Measurements from ENCODE around the gene TMEM169. TPM values are rescaled to one million over a fixed set of nuclear protein-coding genes. Genes with fewer than 3 reads are reported as not detected.

The TMEM169 gene
- total RNA-seq, 6 experiments from 2014 or later = 0.09 to 0.25 (median 0.13) TPM; not detected in 3

DNA sequence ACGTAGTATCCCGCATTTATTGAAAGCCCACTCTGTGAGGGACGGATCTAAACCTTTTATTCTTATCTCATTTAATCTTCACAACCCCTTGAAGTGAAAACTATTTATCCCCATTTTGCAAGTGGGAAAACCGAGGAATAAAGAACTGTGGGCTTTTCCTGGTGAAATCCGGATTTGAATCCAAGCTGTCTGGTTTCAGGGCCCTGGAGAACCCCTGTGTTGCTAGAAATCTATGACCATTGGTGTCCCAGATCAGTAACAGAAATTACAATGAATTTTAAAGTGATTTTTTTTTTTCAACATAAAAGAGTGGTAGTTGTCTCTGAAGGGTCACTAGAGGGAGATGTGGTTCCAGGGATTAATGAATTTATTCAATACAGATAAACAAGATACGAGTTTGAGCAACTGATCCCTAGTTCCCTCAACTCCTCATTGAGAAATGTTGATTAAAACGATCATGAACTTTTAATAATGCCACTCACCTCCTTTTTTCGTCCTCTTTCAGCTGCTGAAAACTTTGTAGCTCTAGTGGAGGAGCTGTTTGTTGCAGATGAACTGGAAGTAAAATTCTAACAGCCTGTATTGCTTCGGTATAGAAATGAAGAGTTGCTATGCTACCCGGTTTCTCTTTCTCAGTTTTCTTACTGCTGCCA is 28.4 kb downstream of the TMEM169 start:
- DNase-seq = peak; percentile 37
- peak overlapping the region; percentile 99 for H3K27ac Mint-ChIP-seq
- no peaks in the 10 kb centered on the region for H3K9me3 Mint-ChIP-seq
- H3K4me3 Mint-ChIP-seq = peak overlapping the region; percentile 98
- TF ChIP-seq, protein P1, sequence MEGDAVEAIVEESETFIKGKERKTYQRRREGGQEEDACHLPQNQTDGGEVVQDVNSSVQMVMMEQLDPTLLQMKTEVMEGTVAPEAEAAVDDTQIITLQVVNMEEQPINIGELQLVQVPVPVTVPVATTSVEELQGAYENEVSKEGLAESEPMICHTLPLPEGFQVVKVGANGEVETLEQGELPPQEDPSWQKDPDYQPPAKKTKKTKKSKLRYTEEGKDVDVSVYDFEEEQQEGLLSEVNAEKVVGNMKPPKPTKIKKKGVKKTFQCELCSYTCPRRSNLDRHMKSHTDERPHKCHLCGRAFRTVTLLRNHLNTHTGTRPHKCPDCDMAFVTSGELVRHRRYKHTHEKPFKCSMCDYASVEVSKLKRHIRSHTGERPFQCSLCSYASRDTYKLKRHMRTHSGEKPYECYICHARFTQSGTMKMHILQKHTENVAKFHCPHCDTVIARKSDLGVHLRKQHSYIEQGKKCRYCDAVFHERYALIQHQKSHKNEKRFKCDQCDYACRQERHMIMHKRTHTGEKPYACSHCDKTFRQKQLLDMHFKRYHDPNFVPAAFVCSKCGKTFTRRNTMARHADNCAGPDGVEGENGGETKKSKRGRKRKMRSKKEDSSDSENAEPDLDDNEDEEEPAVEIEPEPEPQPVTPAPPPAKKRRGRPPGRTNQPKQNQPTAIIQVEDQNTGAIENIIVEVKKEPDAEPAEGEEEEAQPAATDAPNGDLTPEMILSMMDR (IDR thresholded peaks at IDR 0.05) = peak; percentile 78
- peaks cover 4% of the 10 kb centered on the region for H3K27me3 Mint-ChIP-seq (ENCODE audit: insufficient read depth)
- H3K4me1 Mint-ChIP-seq (ENCODE audit: low read depth) = peaks cover 61% of the 10 kb centered on the region
- peaks cover 55% of the 10 kb centered on the region for H3K36me3 Mint-ChIP-seq (ENCODE audit: low read depth)

DNA sequence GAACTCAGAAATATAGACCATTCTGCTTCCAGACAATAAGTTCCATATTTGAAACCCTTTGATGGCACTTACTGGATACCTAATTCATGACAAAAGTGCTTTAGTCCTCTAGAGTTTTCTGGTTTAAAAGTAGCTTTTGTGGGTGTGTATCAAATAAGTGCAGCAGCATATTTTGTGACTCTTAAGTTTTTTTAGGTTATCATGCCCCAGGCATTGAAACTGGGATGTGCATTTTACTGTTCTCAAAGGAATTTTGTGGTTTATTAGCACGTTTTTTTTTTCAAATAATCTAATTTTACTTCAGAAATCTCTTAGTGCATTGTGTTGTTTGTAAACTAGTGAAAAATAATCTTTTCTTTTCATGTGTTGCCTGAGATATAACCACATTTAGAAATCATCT is 28.9 kb downstream of the TMEM169 start:
- peak; percentile 65 for DNase-seq
- TF ChIP-seq, protein P1 (IDR thresholded peaks at IDR 0.05) = no peak
- Mint-ChIP-seq H3K27ac (peak overlapping the region; percentile 99), H3K27me3 (ENCODE audit: insufficient read depth) (peaks cover 2% of the 10 kb centered on the region), H3K36me3 (ENCODE audit: low read depth) (peaks cover 58% of the 10 kb centered on the region), H3K4me1 (ENCODE audit: low read depth) (peaks cover 66% of the 10 kb centered on the region), H3K9me3 (no peaks in the 10 kb centered on the region), H3K4me3 (peak overlapping the region; percentile 98)

DNA sequence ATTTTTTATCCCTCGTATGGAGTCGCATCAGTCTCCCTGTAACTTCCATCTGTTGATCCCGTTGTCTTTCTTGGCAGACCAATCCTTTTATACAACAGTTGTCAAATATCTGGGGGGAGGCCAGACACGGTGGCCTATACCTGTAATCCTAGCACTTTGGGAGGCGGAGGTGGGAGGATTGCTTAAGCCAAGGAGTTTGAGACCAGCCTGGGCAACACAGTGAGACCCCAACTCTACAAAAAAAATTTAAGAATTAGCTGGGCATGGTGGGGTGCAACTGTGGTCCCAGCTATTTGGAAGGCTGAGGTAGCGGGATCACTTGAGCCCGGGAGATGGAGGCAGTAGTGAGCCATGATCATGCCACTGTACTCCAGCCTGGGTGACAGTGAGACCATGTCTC is 29.4 kb downstream of the TMEM169 start:
- peaks cover 2% of the 10 kb centered on the region; the same call in 1 of the 2 replicates for H3K27me3 Mint-ChIP-seq (ENCODE audit: insufficient read depth)
- peaks cover 61% of the 10 kb centered on the region for H3K36me3 Mint-ChIP-seq (ENCODE audit: low read depth)
- H3K27ac Mint-ChIP-seq = peak overlapping the region; percentile 99
- H3K4me3 Mint-ChIP-seq = peak overlapping the region; percentile 98
- H3K9me3 Mint-ChIP-seq = no peaks in the 10 kb centered on the region
- TF ChIP-seq, protein P1 (IDR thresholded peaks at IDR 0.05) = no peak
- no peak for DNase-seq
- H3K4me1 Mint-ChIP-seq (ENCODE audit: low read depth) = peaks cover 71% of the 10 kb centered on the region

DNA sequence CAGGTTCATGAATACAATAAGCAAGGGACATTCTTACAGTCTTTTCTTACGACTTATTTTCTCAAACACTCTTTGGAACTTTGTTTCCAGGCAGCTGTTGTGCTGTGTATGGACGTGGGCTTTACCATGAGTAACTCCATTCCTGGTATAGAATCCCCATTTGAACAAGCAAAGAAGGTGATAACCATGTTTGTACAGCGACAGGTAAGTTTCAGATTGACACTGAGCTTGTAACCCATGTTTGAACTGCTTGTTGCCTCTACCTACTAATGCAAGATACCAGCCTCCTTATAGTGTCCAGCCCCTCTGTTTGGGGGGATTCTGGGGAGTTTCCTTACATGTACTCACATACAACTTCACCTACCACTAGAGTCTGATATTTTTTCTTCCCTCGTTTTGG is 31.2 kb downstream of the TMEM169 start:
- Mint-ChIP-seq H3K36me3 (ENCODE audit: low read depth) (peaks cover 79% of the 10 kb centered on the region), H3K4me1 (ENCODE audit: low read depth) (peaks cover 89% of the 10 kb centered on the region), H3K4me3 (no peak overlapping the region)

DNA sequence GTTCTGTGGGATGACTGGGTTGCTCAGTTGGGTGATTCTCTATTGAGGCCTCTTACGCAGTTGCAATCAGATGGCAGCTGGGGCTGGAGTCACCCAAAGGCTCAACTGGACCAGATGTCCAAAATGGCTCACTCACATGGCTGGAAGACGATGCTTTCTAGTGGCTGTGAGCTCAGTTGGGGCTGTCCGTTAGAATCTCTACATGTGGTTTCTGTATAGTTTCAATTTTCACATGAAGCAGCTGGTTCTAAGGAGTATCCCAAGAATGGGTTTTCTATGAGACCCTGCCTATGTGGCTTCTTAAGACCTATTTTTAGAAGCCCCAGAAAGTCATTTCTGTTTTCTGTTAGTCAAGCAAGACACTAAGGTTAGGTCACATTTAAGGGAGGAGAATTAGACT is 31.9 kb downstream of the TMEM169 start:
- TF ChIP-seq, protein P1 (IDR thresholded peaks at IDR 0.05) = no peak
- no peaks in the 10 kb centered on the region for H3K9me3 Mint-ChIP-seq
- no peak overlapping the region for H3K4me3 Mint-ChIP-seq
- H3K27ac Mint-ChIP-seq = peak overlapping the region; percentile 49
- no peak for DNase-seq
- peaks cover 84% of the 10 kb centered on the region for H3K36me3 Mint-ChIP-seq (ENCODE audit: low read depth)
- H3K27me3 Mint-ChIP-seq (ENCODE audit: insufficient read depth) = peaks cover 2% of the 10 kb centered on the region; the same call in 1 of the 2 replicates
- peaks cover 90% of the 10 kb centered on the region for H3K4me1 Mint-ChIP-seq (ENCODE audit: low read depth)

More for the DNA sequence above, 31.2 kb downstream of the TMEM169 start:
- no peak for DNase-seq
- TF ChIP-seq, protein P1 (IDR thresholded peaks at IDR 0.05) = no peak
- H3K27me3 Mint-ChIP-seq (ENCODE audit: insufficient read depth) = peaks cover 2% of the 10 kb centered on the region; the same call in 1 of the 2 replicates
- H3K27ac Mint-ChIP-seq = peak overlapping the region; percentile 49
- no peaks in the 10 kb centered on the region for H3K9me3 Mint-ChIP-seq

All from HFFc6 (cell line).